ENCODE results near the gene PDSS1. TPM values are rescaled to one million over a fixed set of nuclear protein-coding genes. Genes with fewer than 3 reads are reported as not detected.
A peak's percentile ranks its signal among the peaks of the same experiment; 100 is the strongest.

The PDSS1 gene
- total and polyA plus RNA-seq, 8 donors, result 2.5 to 31.9 (median 6.3) TPM; not detected in 1

DNA sequence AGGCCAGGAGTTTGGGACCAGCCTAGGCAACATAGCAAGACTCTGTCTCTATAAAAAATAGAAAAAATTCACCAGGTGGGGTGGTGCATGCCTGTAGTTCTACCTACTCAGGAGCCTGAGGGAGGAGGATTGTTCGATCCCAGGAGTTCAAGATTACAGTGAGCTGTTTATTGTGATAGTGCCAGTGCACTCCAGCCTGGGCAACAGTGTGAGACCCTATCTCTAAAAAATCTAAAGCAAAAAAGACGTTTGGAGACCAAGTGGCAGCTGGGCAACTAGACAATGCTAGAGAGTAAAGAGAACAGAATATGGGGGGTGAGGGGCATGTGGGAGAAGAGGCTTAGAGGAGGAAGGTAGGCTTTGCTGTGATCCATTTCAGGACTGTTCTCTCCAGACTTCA is 1.4 kb downstream of the PDSS1 start:
- no peak overlapping the region for H3K27ac ChIP-seq
- H3K36me3 ChIP-seq, result peaks cover 0 to 6% (median 2%) of the 10 kb centered on the region in 4 donors
- no peak for DNase-seq
- WGBS, 5 donors, result 71 to 86% (median 80%) methylated on average over 2 of the region's 2 CpGs
- H3K4me3 ChIP-seq, result peak overlapping the region in 2 of 4 donors; percentile 84 to 97
- no peak for TF ChIP-seq POLR2AphosphoS5 (IDR thresholded peaks at IDR 0.05)
- TF ChIP-seq, protein P1, sequence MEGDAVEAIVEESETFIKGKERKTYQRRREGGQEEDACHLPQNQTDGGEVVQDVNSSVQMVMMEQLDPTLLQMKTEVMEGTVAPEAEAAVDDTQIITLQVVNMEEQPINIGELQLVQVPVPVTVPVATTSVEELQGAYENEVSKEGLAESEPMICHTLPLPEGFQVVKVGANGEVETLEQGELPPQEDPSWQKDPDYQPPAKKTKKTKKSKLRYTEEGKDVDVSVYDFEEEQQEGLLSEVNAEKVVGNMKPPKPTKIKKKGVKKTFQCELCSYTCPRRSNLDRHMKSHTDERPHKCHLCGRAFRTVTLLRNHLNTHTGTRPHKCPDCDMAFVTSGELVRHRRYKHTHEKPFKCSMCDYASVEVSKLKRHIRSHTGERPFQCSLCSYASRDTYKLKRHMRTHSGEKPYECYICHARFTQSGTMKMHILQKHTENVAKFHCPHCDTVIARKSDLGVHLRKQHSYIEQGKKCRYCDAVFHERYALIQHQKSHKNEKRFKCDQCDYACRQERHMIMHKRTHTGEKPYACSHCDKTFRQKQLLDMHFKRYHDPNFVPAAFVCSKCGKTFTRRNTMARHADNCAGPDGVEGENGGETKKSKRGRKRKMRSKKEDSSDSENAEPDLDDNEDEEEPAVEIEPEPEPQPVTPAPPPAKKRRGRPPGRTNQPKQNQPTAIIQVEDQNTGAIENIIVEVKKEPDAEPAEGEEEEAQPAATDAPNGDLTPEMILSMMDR (IDR thresholded peaks at IDR 0.05), result no peak
- TF ChIP-seq POLR2A (IDR thresholded peaks at IDR 0.05), result no peak
- no peak for TF ChIP-seq EP300 (IDR thresholded peaks at IDR 0.05)
- no peaks in the 10 kb centered on the region for H3K9me3 ChIP-seq
- intact Hi-C loops (cut with DNase I; ENCODE audit: low total_unique reads), result no loop called here
- H3K27me3 ChIP-seq, result no peaks in the 10 kb centered on the region
- peaks cover 12 to 32% (median 19%) of the 10 kb centered on the region in 4 donors for H3K4me1 ChIP-seq

DNA sequence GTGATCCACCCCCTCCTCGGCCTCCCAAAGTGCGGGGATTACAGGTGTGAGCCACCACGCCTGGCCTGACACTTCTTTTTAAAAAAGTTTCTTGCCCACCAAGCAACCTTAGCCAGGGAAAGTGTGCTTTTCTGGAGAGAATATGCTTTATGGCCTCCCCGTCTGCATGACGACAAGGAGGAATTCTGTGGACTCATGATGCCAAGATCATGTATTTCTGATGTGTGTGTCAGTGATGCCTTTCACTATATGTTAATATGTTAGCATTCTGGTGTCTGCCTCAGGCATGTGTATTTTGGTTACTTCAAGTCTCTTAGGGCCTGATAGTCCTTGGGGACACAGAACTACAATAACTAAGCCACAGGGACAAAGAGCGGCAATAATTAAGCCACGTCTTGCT is 2.1 kb downstream of the PDSS1 start:
- H3K36me3 ChIP-seq, result peaks cover 0 to 6% (median 2%) of the 10 kb centered on the region in 4 donors
- no peaks in the 10 kb centered on the region for H3K27me3 ChIP-seq
- TF ChIP-seq, protein P1 (IDR thresholded peaks at IDR 0.05), result no peak
- TF ChIP-seq EP300 (IDR thresholded peaks at IDR 0.05) (no peak), POLR2A (IDR thresholded peaks at IDR 0.05) (no peak), POLR2AphosphoS5 (IDR thresholded peaks at IDR 0.05) (no peak)
- intact Hi-C loops (cut with DNase I; ENCODE audit: low total_unique reads), result no loop called here
- no peak overlapping the region for H3K27ac ChIP-seq
- no peak overlapping the region for H3K4me3 ChIP-seq
- H3K9me3 ChIP-seq, result no peaks in the 10 kb centered on the region
- H3K4me1 ChIP-seq, result peaks cover 12 to 32% (median 19%) of the 10 kb centered on the region in 4 donors
- 93 to 97% (median 95%) methylated on average over 7 of the region's 7 CpGs for WGBS, 5 donors
- no peak for DNase-seq

DNA sequence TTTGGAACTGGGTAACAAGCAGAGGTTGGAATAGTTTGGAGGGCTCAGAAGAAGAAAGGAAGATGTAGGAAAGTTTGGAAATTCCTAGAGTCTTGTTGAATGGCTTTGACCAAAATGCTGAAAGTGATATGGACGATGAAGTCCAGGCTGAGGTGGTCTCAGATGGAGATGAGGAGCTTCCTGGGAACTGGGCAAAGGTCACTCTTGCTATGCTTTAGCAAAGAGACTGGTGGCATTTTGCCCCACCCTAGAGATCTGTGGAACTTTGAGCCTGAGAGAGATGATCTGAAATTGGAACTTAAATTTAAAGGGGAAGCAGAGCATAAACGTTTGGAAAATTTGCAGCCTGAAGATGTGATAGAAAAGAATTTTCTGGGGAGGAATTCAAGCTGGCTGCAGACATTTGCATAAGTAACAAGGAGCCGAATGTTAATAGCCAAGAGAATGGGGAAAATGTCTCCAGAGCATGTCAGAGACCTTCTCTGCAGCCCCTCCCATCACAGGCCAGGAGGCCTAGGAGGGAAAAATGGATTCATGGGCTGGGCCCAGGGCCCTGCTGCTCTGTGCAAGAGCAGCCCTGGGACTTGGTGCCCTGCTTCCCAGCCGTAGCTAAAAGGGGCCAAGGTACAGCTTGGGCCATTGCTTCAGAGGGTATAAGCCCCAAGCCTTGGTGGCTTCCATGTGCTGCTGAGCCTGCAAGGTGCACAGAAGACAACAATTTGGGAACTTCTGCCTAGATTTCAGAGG is 3.6 kb downstream of the PDSS1 start:
- peaks cover 0 to 16% (median 15%) of the 10 kb centered on the region in 4 donors for H3K36me3 ChIP-seq
- no peaks in the 10 kb centered on the region for H3K27me3 ChIP-seq
- WGBS, 5 donors, result 60 to 72% (median 65%) methylated on average over 4 of the region's 4 CpGs
- H3K4me3 ChIP-seq, result no peak overlapping the region
- intact Hi-C loops (cut with DNase I; ENCODE audit: low total_unique reads), result no loop called here
- TF ChIP-seq POLR2A (IDR thresholded peaks at IDR 0.05), result no peak
- TF ChIP-seq POLR2AphosphoS5 (IDR thresholded peaks at IDR 0.05), result no peak
- TF ChIP-seq, protein P1 (IDR thresholded peaks at IDR 0.05), result no peak
- no peak for TF ChIP-seq EP300 (IDR thresholded peaks at IDR 0.05)
- no peak overlapping the region for H3K27ac ChIP-seq
- DNase-seq, result no peak
- peaks cover 12 to 32% (median 19%) of the 10 kb centered on the region in 4 donors for H3K4me1 ChIP-seq
- H3K9me3 ChIP-seq, result no peaks in the 10 kb centered on the region

DNA sequence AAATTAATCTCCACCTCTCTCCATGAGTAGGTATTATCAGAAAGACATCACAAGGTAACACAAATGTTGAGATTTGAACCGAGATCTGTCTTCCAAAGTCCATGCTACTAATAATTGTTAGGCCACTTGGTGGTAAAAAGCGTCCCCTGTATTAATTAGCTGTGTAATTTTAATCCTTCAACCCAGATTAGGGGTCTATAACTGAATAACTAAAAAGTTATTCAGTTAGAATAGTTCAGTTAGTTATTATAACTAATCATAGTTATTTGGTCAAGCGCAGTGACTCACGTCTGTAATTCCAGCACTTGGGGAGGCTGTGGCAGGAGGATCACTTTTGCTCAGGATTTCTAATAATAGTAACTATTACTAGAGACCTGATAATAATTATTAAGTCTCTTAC is 5.6 kb downstream of the PDSS1 start:
- no peak for TF ChIP-seq EP300 (IDR thresholded peaks at IDR 0.05)
- TF ChIP-seq, protein P1 (IDR thresholded peaks at IDR 0.05), result no peak
- no peak for TF ChIP-seq POLR2A (IDR thresholded peaks at IDR 0.05)
- TF ChIP-seq POLR2AphosphoS5 (IDR thresholded peaks at IDR 0.05), result no peak

More for the DNA sequence above, 5.6 kb downstream of the PDSS1 start:
- Histone ChIP-seq H3K27ac (no peak overlapping the region), H3K36me3 (peaks cover 7 to 37% (median 35%) of the 10 kb centered on the region in 4 donors), H3K4me3 (no peak overlapping the region), H3K27me3 (no peaks in the 10 kb centered on the region), H3K4me1 (peaks cover 9 to 26% (median 11%) of the 10 kb centered on the region in 4 donors), H3K9me3 (no peaks in the 10 kb centered on the region)
- WGBS, 5 donors, result 81 to 92% (median 90%) methylated on average over 4 of the region's 4 CpGs
- no peak for DNase-seq
- intact Hi-C loops (cut with DNase I; ENCODE audit: low total_unique reads), result no loop called here

Data from stomach (tissue), 9 donors.